B cell (primary cell): Measurements from ENCODE around the gene RAI2. TPM values are rescaled to one million over a fixed set of nuclear protein-coding genes. Genes with fewer than 3 reads are reported as not detected.

ENCODE experiments used
- ATAC-seq: fragments of 200-7000 bp; cut with Tn5 transposase; one replicate; pipeline ENCODE4 v1.10.0; 2021; ENCODE audit warnings: low read depth, mild to moderate bottlenecking, moderate number of reproducible peaks, moderate library complexity
- CTCF ChIA-PET: fragments of 350-600 bp; sonication (Branson Sonifier 250); formaldehyde crosslinking; loops from one replicate; lab custom pipeline; 2021; ENCODE audit warnings: antibody characterized with exemption, inconsistent platforms; lab: Charles Lee
- POLR2A ChIA-PET: fragments of 350-600 bp; sonication (Branson Sonifier 250); formaldehyde crosslinking; loops from one replicate; lab custom pipeline; 2021; ENCODE audit warnings: antibody characterized with exemption; lab: Charles Lee
- DNase-seq: peaks from one replicate; pipeline ENCODE4 v3.0.0; 2013
- H2AFZ ChIP-seq: 2 replicates; pipeline ENCODE4 v1.6.1; 2012; ENCODE audit warnings: mild to moderate bottlenecking, low read depth, low read length; ENCODE audit not compliant: insufficient read depth, poor library complexity, severe bottlenecking
- H3K27ac ChIP-seq, 2 donors: 1 replicate in 1 of 2; 2 replicates in 1 of 2; pipeline ENCODE4 v1.5.1; 2012 to 2013; ENCODE audit warnings: low read length in 2 of 2, mild to moderate bottlenecking in 2 of 2, moderate library complexity in 1 of 2
- H3K27me3 ChIP-seq, 4 experiments: fragments of 200-600 bp in 1 of 4; sonication (generic) in 1 of 4; replicated peaks in 1 of 4; 1 replicate in 2 of 4; 2 replicates in 2 of 4; pipeline versions ENCODE4 v1.6.1 to v1.7.0; 2013 to 2016; ENCODE audit warnings: low read length in 3 of 4, mild to moderate bottlenecking in 2 of 4, mixed read lengths in 1 of 4, moderate library complexity in 1 of 4; ENCODE audit not compliant: insufficient read depth in 4 of 4, control insufficient read depth in 3 of 4; ENCODE audit errors: control extremely low read depth in 1 of 4
- H3K36me3 ChIP-seq, 2 experiments: replicated peaks in 1 of 2; 1 replicate in 1 of 2; 2 replicates in 1 of 2; pipeline versions ENCODE4 v1.6.1 to v1.7.1; 2013; ENCODE audit warnings: low read length in 1 of 2; ENCODE audit not compliant: insufficient read depth in 2 of 2, control insufficient read depth in 1 of 2; ENCODE audit errors: control extremely low read depth in 1 of 2, extremely low read depth in 1 of 2
- H3K4me1 ChIP-seq, 2 donors: fragments of 200-600 bp in 1 of 2; sonication (generic) in 1 of 2; 1 replicate in 1 of 2; 2 replicates in 1 of 2; pipeline versions ENCODE4 v1.5.1 to v1.6.1; 2013 to 2017; ENCODE audit warnings: low read length in 2 of 2; ENCODE audit not compliant: control insufficient read depth in 2 of 2, insufficient read depth in 2 of 2
- H3K4me2 ChIP-seq: replicated peaks from 2 replicates; pipeline ENCODE3; 2012; ENCODE audit warnings: mild to moderate bottlenecking, low read depth, low read length; ENCODE audit not compliant: poor library complexity, severe bottlenecking
- H3K4me3 ChIP-seq, 5 experiments: fragments of 200-600 bp in 1 of 5; sonication (generic) in 1 of 5; 1 replicate in 3 of 5; 2 replicates in 2 of 5; pipeline versions ENCODE4 v1.5.1 to v1.7.0; 2011 to 2016; ENCODE audit warnings: low read length in 4 of 5, mild to moderate bottlenecking in 4 of 5, low read depth in 2 of 5, control low read depth in 1 of 5, moderate library complexity in 1 of 5; ENCODE audit not compliant: insufficient read depth in 1 of 5; ENCODE audit errors: control extremely low read depth in 1 of 5, extremely low read depth in 1 of 5
- H3K79me2 ChIP-seq: fragments of 200-600 bp; sonication (generic); one replicate; pipeline ENCODE4 v1.6.0; 2016; ENCODE audit warnings: low read length; ENCODE audit not compliant: control insufficient read depth, insufficient read depth
- H3K9ac ChIP-seq: fragments of 200-600 bp; sonication (generic); 2 replicates; pipeline ENCODE4 v1.6.1; 2017; ENCODE audit warnings: mild to moderate bottlenecking, low read length, moderate library complexity
- H3K9me3 ChIP-seq, 3 donors: one replicate each; pipeline versions ENCODE4 v1.6.1 to v1.7.1; 2013; ENCODE audit warnings: low read length in 2 of 3; ENCODE audit not compliant: control insufficient read depth in 2 of 3, insufficient read depth in 1 of 3; ENCODE audit errors: control extremely low read depth in 1 of 3
- H4K20me1 ChIP-seq: 2 replicates; pipeline ENCODE4 v1.6.0; 2012; ENCODE audit warnings: mild to moderate bottlenecking, low read length; ENCODE audit not compliant: insufficient read depth, control insufficient read depth, poor library complexity, severe bottlenecking
- H3K27ac Mint-ChIP-seq: one replicate; pipeline ENCODE4 v1.8.0; 2021; ENCODE audit warnings: mixed read lengths
- H3K27me3 Mint-ChIP-seq: one replicate; pipeline ENCODE4 v1.8.0; 2021; ENCODE audit warnings: mixed read lengths
- H3K4me1 Mint-ChIP-seq: one replicate; pipeline ENCODE4 v1.8.0; 2021; ENCODE audit warnings: mixed read lengths
- H3K4me3 Mint-ChIP-seq: one replicate; pipeline ENCODE4 v1.8.0; 2021; ENCODE audit warnings: mixed read lengths
- H3K9me3 Mint-ChIP-seq: one replicate; pipeline ENCODE4 v1.8.0; 2022; ENCODE audit warnings: mixed read lengths; ENCODE audit not compliant: insufficient read depth
- CTCF ChIP-seq: fragments of 200-600 bp; IDR thresholded peaks from one replicate; pipeline ENCODE4 v1.8.0; 2022; ENCODE audit warnings: antibody characterized with exemption, mild to moderate bottlenecking
- EZH2 ChIP-seq: IDR thresholded peaks from 2 replicates; pipeline ENCODE4 v1.6.1; 2012; ENCODE audit warnings: borderline replicate concordance, low read depth, mild to moderate bottlenecking, moderate library complexity, low read length; ENCODE audit not compliant: insufficient read depth, poor library complexity, severe bottlenecking
- WGBS: methylation state at CpG from one replicate; pipeline ENCODE4 v1.1.5; 2013; ENCODE audit warnings: missing lambda C conversion rate; ENCODE audit not compliant: insufficient coverage; 5-methylcytosine and 5-hydroxymethylcytosine counted together
- intact Hi-C: fragments of 100-400 bp; cut with micrococcal nuclease; formaldehyde crosslinking; loops from one replicate; pipeline ENCODE4 v1.10.0; 2022
- polyA plus RNA-seq: library from polyadenylated mRNA; depleted of rRNA; stranded (reverse); fragments of >200 nt; gene quantifications from 2 replicates; pipeline ENCODE4 v1.2.3, GENCODE V29; 2012
- total RNA-seq, 2 donors: library from RNA; stranded (reverse); fragments of 120-200 nt in 1 of 2; gene quantifications; 1 replicate in 1 of 2; 2 replicates in 1 of 2; pipeline versions ENCODE4 v1.2.3 to v1.2.4, GENCODE V29; 2013 to 2022

The RAI2 gene
- total and polyA plus RNA-seq, 2 donors (not counting 1 experiment from before 2014, with no cell fraction given), result not detected

- Mint-ChIP-seq H3K4me3 (no peak overlapping the region), H3K27ac (no peak overlapping the region), H3K4me1 (no peaks in the 10 kb centered on the region), H3K9me3 (no peaks in the 10 kb centered on the region), H3K27me3 (no peaks in the 10 kb centered on the region)
- POLR2A ChIA-PET, result no interaction called here
- Histone ChIP-seq H3K9ac (no peak overlapping the region), H3K79me2 (no peaks in the 10 kb centered on the region), H3K27ac (no peak overlapping the region), H2AFZ (no peak overlapping the region), H3K4me2 (no peak overlapping the region), H4K20me1 (no peaks in the 10 kb centered on the region), H3K4me1 (no peaks in the 10 kb centered on the region), H3K9me3 (no peaks in the 10 kb centered on the region), H3K27me3 (no peaks in the 10 kb centered on the region), H3K36me3 (no peaks in the 10 kb centered on the region), H3K4me3 (no peak overlapping the region)
- 53% methylated on average over 2 of the region's 3 CpGs for WGBS
- intact Hi-C loops, result no loop called here
- CTCF ChIA-PET, result no interaction called here
- no peak for DNase-seq
- ATAC-seq, result no peak
- TF ChIP-seq EZH2 (no peak), CTCF (no peak)
These were observed 91.3 kb downstream of the RAI2 start for GRCh38 chrX:17769701-17770269.

- no peaks in the 10 kb centered on the region for H3K4me1 ChIP-seq
- H3K9me3 Mint-ChIP-seq, result no peaks in the 10 kb centered on the region
These were observed 92.1 kb downstream of the RAI2 start for GRCh38 chrX:17768997-17769396.

More at GRCh38 chrX:17768997-17769396, 92.1 kb downstream of the RAI2 start:
- DNase-seq, result no peak
- no peak overlapping the region for H3K4me3 Mint-ChIP-seq
- intact Hi-C loops, result no loop called here
- Histone ChIP-seq H2AFZ (no peak overlapping the region), H4K20me1 (no peaks in the 10 kb centered on the region), H3K9me3 (no peaks in the 10 kb centered on the region), H3K27me3 (no peaks in the 10 kb centered on the region), H3K4me3 (no peak overlapping the region), H3K79me2 (no peaks in the 10 kb centered on the region), H3K9ac (no peak overlapping the region), H3K36me3 (no peaks in the 10 kb centered on the region), H3K27ac (no peak overlapping the region), H3K4me2 (no peak overlapping the region)
- no peaks in the 10 kb centered on the region for H3K27me3 Mint-ChIP-seq
- CTCF ChIA-PET, result no interaction called here
- H3K27ac Mint-ChIP-seq, result no peak overlapping the region
- WGBS, result 84% methylated on average over 4 of the region's 5 CpGs
- ATAC-seq, result no peak
- POLR2A ChIA-PET, result no interaction called here
- H3K4me1 Mint-ChIP-seq, result no peaks in the 10 kb centered on the region
- TF ChIP-seq CTCF, result no peak
